ENCODE data around the gene RPLP1.

DNA sequence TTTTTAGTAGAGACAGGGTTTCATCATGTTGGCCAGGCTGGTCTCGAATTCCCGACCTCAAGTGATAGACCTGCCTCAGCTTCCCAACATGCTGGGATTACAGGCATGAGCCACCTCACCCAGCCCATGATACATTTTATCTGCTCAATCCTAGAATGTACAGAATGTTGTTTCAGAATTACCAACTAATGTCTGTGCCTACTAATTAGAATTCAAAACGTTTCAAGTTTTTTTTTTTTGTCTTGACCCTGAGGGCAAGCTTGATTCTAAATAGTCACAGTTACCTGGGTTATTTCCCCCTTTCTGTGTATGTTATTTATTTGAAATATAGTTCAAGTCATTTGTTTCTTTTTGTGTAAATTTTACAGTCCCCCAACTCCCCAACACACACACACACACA is 43.8 kb upstream of the RPLP1 start:
- TF ChIP-seq, protein P1, sequence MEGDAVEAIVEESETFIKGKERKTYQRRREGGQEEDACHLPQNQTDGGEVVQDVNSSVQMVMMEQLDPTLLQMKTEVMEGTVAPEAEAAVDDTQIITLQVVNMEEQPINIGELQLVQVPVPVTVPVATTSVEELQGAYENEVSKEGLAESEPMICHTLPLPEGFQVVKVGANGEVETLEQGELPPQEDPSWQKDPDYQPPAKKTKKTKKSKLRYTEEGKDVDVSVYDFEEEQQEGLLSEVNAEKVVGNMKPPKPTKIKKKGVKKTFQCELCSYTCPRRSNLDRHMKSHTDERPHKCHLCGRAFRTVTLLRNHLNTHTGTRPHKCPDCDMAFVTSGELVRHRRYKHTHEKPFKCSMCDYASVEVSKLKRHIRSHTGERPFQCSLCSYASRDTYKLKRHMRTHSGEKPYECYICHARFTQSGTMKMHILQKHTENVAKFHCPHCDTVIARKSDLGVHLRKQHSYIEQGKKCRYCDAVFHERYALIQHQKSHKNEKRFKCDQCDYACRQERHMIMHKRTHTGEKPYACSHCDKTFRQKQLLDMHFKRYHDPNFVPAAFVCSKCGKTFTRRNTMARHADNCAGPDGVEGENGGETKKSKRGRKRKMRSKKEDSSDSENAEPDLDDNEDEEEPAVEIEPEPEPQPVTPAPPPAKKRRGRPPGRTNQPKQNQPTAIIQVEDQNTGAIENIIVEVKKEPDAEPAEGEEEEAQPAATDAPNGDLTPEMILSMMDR (IDR thresholded peaks at IDR 0.05), result no peak
- no peak for TF ChIP-seq POLR2A (IDR thresholded peaks at IDR 0.05)

Data from heart left ventricle (tissue), 13 donors.